HuH-7.5 (cell line): ENCODE data around the gene ZCCHC13.
"Not testable (repeated sequence)": the region's sequence is repeated elsewhere in the genome, so short reads cannot be mapped to it uniquely, and the experiment has no call there.

ENCODE experiments used
- DNase-seq: peaks from one replicate; pipeline ENCODE4 v3.0.0; 2011; ENCODE audit warnings: low spot score

The ZCCHC13 gene

GRCh38 chrX:74324131-74324530 lies 20.2 kb downstream of the ZCCHC13 start:
- DNase-seq, result no peak

- no peak for DNase-seq
Observed at GRCh38 chrX:74325130-74326059, 21.4 kb downstream of the ZCCHC13 start.

DNA sequence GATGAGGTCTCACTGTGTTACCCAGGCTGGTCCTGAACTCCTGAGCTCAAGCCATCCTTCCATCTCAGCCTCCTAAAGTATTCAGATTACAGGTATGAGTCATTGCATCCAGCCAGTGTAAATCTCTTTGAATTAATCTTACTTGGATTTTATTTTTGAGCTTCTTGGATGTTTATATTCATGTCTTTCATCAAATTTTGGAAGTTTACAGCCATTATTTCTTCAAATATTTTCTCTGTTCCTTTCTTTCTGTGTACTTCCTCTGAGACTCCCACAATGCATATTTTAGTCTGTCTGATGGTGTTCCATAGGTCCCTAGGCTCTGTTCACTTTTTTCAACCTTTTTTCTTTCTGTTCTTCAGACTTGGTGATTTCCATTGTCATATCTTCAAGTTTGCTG lies 34.9 kb downstream of the ZCCHC13 start:
- DNase-seq, result no peak

DNA sequence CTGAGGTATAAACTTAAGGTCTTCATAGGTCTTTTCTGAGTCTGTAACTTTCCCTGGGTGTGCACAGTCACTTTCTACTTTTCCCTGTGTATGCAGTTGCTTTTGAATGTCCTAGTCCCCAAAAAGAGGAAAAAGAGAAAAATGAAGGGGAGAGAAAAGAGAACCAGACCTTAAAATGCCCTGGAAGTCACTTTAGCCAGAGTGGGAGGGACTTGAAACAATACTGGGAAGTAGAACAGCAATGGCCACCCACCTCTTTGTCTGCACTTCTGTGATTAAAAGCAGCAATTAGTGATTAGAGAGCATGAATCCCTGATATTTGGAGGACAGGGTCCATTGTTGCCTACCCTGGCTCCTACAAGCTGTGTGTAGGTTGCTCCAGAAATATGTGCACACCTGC lies 36.1 kb downstream of the ZCCHC13 start:
- DNase-seq, result no peak

GRCh38 chrX:74342211-74342610 lies 38.2 kb downstream of the ZCCHC13 start:
- DNase-seq, result not testable (repeated sequence)

DNA sequence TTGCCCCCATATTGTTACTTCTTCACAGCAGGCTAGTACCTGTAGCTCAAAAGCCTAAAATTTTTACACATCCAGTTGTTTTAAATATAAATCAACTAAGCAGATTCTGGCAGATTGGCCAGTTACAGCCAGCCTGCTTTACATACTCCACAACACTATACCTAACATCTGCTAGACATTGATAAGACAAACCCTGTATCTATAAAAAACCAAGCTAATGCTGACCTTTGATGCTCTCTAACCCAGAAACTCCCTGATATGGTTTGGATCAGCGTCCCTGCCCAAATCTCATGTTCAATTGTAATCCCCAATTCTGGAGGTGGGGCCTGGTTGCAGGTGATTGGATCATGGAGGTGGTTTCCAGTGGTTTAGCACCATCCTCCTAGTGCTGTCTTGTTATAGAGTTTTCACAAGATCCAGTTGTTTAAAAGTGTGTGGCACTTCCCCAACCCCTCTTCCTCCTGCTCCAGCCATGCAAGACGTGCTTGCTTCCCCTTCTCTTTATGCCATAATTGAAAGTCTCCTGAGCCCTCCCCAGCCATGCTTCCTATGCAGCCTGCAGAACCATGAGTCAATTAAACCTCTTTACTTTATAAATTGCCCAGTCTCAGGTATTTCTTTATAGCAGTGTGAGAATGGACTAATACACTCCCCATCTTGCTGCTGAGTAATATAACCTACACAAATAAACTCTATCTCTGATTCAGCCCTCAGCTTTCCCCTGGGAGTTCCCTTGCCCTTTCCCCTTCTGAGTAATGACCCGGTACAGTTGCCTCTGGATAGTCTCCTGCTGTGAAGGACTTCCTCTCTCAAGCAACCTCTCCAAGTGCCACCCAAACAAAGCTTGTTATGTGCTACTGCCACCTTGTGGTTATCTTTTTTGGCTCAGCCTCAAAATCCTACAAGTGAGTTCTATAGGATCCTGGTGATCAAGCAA lies 39.6 kb downstream of the ZCCHC13 start:
- DNase-seq, result peak; percentile 39

DNA sequence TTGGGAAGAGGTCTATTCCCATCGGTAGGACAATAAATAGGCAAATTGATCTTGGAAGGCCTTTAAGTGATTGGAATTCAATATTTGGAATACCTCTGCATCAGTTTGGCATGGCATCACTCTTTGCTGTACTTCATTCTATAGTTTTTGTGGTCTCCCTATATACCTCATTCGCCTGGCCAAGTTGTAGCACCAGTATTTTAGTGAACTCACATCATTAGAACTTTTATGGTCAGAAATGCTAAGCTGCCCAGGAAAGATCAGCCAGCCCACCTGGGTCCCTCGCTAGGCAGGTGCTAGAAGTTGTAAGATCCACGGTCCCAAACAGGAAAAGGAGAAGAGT lies 40.3 kb downstream of the ZCCHC13 start:
- DNase-seq, result no peak

DNA sequence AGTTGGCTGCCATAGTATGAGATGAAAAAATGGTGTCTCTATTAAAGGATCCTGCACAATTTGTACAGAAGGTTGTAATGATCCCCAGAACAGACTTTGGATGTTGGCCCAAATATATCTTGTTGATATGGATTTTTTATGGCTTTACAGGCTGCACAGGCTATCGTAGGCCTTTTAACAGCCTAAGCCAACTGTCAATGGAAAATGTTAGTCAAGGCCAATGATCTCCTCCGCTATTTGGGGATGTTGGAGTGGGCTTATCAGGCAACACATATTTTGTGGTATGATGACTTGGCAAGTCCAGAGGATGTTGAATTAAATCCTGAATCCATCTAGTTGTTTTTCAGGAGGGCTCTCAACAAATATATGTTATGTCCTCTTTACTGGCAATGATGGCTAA lies 42.1 kb downstream of the ZCCHC13 start:
- no peak for DNase-seq

DNA sequence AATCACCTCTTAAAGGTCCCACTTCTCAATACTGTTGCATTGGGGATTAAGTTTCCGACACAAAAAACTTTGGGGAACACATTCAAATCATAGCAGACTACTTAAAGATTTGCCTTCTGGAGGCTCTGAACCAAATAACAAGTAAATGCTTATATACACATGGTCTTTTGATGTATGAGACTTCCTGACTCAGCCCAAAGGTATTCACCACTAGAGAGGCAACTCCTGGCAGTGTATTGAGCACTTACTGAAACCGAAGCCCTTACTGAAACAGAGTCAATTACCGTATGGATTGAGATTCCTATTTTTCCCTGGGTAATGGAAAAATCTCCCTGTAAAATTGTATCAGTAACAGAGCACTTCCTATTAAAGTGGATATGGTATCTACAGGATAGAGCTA lies 45.4 kb downstream of the ZCCHC13 start:
- no peak for DNase-seq

- DNase-seq, result no peak
Observed at GRCh38 chrX:74351760-74352159, 47.8 kb downstream of the ZCCHC13 start.

- DNase-seq, result no peak
Observed at GRCh38 chrX:74353984-74354383, 50.0 kb downstream of the ZCCHC13 start.
